GM12865 (cell line): ENCODE measurements around the gene ANO6.

Experiments
- DNase-seq: peaks from one replicate; pipeline ENCODE4 v3.0.0; 2010; ENCODE audit warnings: low read depth
- H3K4me3 ChIP-seq: 2 replicates; pipeline ENCODE4 v1.5.1; 2011; ENCODE audit warnings: mild to moderate bottlenecking, low read depth, low read length, control low read depth
- TF ChIP-seq, protein P1 (sequence below): IDR thresholded peaks from 2 replicates; pipeline ENCODE4 v1.5.1; 2011; ENCODE audit warnings: low read length, control low read depth, low read depth, inconsistent platforms; ENCODE audit not compliant: insufficient read depth; ENCODE audit errors: missing control alignments

ANO6 gene

GRCh38 chr12:45217846-45218245, 2.0 kb downstream of the ANO6 start:
- peak overlapping the region; percentile 76 for H3K4me3 ChIP-seq
- TF ChIP-seq, protein P1, sequence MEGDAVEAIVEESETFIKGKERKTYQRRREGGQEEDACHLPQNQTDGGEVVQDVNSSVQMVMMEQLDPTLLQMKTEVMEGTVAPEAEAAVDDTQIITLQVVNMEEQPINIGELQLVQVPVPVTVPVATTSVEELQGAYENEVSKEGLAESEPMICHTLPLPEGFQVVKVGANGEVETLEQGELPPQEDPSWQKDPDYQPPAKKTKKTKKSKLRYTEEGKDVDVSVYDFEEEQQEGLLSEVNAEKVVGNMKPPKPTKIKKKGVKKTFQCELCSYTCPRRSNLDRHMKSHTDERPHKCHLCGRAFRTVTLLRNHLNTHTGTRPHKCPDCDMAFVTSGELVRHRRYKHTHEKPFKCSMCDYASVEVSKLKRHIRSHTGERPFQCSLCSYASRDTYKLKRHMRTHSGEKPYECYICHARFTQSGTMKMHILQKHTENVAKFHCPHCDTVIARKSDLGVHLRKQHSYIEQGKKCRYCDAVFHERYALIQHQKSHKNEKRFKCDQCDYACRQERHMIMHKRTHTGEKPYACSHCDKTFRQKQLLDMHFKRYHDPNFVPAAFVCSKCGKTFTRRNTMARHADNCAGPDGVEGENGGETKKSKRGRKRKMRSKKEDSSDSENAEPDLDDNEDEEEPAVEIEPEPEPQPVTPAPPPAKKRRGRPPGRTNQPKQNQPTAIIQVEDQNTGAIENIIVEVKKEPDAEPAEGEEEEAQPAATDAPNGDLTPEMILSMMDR = no peak
- DNase-seq = no peak

DNA sequence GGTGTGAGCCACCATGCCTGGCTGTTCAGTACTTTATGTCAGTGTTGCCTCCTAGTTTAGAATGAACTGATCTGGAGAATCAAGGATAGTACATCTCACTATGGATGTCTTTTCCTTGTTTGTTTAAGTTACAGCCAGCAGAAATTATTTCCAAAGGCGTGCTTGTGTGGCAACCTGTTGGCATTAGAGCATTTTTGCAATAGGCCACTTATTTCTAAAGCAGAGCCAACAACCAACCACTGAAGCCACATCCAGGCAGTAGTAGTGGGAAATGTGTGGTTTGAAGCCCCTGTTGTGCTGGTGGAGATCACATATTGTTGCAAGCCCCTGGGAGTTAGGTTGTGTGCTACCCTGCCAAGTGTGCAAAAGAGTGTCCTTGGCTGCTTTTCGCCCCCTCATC, 3.7 kb downstream of the ANO6 start:
- no peak for DNase-seq
- TF ChIP-seq, protein P1 = no peak
- H3K4me3 ChIP-seq = no peak overlapping the region

GRCh38 chr12:45220363-45220931, 4.6 kb downstream of the ANO6 start:
- H3K4me3 ChIP-seq = no peak overlapping the region
- TF ChIP-seq, protein P1 = no peak
- DNase-seq = no peak

DNA sequence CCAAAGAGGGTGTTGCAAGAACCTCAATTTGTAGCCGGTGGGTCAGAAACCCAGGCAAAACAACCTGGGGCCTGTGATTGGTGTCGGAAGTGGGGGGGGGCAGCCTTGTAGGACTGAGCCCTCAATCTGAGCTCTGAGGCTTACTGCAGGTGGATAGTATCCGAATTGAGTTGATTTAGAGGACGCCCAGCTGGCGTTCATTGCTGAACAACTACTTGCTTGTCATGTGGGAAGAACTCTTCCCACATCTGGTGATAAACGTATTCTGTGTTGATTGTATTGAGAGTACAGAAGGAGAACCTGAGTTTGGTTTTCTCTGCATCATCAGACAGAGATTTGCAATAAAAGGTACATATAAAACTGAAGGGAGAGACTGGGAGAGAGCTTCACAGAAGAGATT, 5.1 kb downstream of the ANO6 start:
- no peak for DNase-seq
- TF ChIP-seq, protein P1 = no peak
- H3K4me3 ChIP-seq = no peak overlapping the region

DNA sequence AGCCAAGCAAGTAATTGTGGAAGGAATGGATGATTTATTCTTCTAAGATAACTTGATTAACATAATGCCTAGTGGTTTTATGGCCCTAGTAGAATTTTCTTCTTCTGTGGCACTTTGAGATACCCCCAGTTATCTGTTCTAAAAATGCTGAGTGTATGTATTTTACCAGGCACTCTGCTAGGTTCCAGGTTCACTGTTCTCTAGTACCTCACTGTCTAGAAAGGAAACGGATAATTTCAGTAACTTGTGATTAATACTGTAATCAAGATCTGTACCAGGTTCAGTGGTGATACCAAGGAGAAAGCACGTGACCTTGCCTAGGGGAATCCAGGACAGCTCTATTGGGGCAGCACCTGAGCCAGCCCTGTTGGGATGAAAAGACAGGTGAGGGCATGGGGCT, 8.0 kb downstream of the ANO6 start:
- no peak overlapping the region for H3K4me3 ChIP-seq
- TF ChIP-seq, protein P1 = no peak
- no peak for DNase-seq

DNA sequence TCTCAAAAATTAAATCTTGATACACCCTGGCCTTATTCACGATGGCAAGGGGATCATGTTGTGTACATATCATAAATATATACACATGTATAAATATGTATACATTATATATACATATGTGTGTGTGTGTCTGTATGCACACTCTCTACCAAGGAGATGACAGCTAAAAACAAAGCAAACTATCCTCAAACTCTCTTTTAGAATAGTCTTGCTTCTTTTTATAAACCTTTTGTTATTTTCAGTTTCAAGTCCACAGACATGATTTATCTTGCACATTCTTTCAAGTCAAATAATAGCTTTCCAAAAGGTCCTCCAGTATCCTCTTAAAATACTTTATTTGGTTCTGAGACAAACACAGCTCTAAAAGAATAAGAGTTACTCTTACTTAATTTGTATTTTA, 8.4 kb downstream of the ANO6 start:
- TF ChIP-seq, protein P1 = no peak
- no peak overlapping the region for H3K4me3 ChIP-seq

DNA sequence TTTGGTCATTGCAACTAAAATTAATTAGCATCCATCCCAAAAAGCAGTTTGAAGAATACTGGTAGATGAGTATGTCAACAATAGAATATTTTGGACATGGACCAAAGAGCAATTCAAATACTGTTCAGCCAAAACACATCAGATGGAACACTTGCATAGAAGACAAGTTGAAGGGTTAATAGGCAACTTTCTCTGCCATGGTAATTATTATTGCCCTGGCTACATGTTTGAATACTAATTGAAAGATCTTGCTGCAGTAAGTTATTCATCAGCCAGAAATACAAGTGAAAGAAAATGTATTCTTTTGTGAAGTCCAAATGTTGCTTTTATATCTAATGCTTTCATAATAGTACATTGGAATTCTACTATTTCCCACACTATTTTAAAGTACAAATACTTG, 10.1 kb downstream of the ANO6 start:
- H3K4me3 ChIP-seq = no peak overlapping the region
- no peak for DNase-seq
- TF ChIP-seq, protein P1 = no peak

More for the DNA sequence above, 8.4 kb downstream of the ANO6 start:
- no peak for DNase-seq
